ENCODE data around the gene MSTO1.

MSTO1 gene

DNA sequence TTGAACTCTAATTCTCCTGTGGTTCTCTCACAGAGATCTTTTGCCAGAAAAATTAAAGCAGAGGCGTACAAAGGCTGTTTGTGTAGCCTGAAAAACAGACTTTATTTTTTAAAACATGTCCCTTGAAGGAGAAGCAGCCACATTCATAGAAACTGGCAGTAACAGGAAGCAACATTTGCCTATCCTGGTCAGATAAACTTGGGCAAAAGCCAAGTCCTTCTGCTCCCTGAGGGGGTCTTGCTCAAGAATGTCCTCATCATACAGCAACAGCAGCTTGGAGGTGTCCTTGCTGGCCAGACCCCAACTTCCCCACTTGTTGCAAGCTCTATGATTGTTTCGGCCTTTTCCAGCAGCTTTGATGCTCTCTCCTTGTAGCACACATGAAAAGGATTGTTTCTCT lies 36.3 kb downstream of the MSTO1 start:
- Histone ChIP-seq H3K27ac (replicated peaks) (0 out of 2 replicates have a peak overlapping the region, but pooled peaks have one; percentile 16), H3K4me3 (replicated peaks; ENCODE audit: insufficient read depth, low read length) (no peak overlapping the region), H3K27me3 (ENCODE audit: insufficient read depth, poor library complexity, severe bottlenecking) (no peaks in the 10 kb centered on the region)
- no peak for TF ChIP-seq GABPA (IDR thresholded peaks at IDR 0.05; ENCODE audit: low read depth)
- TF ChIP-seq, protein P1, sequence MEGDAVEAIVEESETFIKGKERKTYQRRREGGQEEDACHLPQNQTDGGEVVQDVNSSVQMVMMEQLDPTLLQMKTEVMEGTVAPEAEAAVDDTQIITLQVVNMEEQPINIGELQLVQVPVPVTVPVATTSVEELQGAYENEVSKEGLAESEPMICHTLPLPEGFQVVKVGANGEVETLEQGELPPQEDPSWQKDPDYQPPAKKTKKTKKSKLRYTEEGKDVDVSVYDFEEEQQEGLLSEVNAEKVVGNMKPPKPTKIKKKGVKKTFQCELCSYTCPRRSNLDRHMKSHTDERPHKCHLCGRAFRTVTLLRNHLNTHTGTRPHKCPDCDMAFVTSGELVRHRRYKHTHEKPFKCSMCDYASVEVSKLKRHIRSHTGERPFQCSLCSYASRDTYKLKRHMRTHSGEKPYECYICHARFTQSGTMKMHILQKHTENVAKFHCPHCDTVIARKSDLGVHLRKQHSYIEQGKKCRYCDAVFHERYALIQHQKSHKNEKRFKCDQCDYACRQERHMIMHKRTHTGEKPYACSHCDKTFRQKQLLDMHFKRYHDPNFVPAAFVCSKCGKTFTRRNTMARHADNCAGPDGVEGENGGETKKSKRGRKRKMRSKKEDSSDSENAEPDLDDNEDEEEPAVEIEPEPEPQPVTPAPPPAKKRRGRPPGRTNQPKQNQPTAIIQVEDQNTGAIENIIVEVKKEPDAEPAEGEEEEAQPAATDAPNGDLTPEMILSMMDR (IDR thresholded peaks at IDR 0.05; ENCODE audit: insufficient read depth, low read length), result no peak
- TF ChIP-seq, protein P2, sequence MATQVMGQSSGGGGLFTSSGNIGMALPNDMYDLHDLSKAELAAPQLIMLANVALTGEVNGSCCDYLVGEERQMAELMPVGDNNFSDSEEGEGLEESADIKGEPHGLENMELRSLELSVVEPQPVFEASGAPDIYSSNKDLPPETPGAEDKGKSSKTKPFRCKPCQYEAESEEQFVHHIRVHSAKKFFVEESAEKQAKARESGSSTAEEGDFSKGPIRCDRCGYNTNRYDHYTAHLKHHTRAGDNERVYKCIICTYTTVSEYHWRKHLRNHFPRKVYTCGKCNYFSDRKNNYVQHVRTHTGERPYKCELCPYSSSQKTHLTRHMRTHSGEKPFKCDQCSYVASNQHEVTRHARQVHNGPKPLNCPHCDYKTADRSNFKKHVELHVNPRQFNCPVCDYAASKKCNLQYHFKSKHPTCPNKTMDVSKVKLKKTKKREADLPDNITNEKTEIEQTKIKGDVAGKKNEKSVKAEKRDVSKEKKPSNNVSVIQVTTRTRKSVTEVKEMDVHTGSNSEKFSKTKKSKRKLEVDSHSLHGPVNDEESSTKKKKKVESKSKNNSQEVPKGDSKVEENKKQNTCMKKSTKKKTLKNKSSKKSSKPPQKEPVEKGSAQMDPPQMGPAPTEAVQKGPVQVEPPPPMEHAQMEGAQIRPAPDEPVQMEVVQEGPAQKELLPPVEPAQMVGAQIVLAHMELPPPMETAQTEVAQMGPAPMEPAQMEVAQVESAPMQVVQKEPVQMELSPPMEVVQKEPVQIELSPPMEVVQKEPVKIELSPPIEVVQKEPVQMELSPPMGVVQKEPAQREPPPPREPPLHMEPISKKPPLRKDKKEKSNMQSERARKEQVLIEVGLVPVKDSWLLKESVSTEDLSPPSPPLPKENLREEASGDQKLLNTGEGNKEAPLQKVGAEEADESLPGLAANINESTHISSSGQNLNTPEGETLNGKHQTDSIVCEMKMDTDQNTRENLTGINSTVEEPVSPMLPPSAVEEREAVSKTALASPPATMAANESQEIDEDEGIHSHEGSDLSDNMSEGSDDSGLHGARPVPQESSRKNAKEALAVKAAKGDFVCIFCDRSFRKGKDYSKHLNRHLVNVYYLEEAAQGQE (IDR thresholded peaks at IDR 0.05; ENCODE audit: insufficient replicate concordance, low read depth), result no peak
- no peak; the same call in 1 of the 2 replicates for TF ChIP-seq POLR2AphosphoS5 (IDR thresholded peaks at IDR 0.05; ENCODE audit: low read depth)
- no peak for TF ChIP-seq SPI1 (IDR thresholded peaks at IDR 0.05; ENCODE audit: borderline replicate concordance, low read depth)
- DNase-seq (ENCODE audit: low read depth in 1 of 2, low spot score in 1 of 2), result peak; percentile 28 to 74

DNA sequence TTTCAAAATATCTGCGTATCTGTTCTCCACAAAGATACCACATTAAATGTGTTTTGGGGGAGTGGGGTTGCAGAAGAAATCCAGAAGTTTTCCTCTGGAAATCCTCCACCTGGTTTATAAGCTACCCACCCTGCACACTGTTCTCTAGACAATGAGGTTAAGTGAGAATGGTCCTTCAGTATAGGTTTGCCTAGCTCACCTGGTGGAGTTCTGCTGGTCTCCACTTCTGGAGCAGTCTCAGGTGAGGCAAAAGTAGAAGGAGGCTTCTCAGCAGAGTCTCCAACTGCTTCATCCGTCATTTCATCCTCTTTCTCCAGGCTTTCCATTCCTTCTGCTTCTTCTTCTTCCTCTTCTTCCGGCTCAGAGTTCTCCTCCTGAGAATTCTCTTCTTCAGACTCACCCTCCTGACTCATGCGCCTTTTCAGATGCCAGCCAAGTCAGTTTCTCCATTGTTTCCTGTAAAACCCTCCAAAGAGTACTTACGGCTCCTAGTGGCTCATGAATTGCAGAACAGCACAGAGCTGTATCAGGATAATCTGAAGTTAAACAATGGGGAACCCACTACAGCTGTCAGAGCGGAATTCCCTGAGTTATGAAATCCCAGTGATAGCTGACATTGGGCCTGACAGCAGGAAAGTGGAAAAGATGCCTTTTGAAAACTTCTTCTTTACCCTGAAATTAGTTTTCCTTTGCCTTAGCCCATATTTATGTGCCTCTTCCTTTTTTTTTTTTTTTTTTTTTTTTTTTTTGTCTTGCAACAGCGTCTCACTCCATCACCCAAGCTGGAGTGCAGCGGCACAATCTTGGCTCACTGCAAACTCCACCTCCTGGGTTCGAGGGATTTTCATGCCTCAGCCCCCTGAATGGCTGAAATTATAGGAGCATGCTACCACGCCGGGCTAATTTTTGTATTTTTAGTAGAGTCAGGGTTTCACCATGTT lies 38.5 kb downstream of the MSTO1 start:
- Histone ChIP-seq H3K27me3 (ENCODE audit: insufficient read depth, poor library complexity, severe bottlenecking) (no peaks in the 10 kb centered on the region), H3K27ac (replicated peaks) (no peak overlapping the region), H3K4me3 (replicated peaks; ENCODE audit: insufficient read depth, low read length) (no peak overlapping the region)
- TF ChIP-seq, protein P1 (IDR thresholded peaks at IDR 0.05; ENCODE audit: insufficient read depth, low read length), result peak; percentile 15
- no peak for TF ChIP-seq GABPA (IDR thresholded peaks at IDR 0.05; ENCODE audit: low read depth)
- DNase-seq (ENCODE audit: low read depth in 1 of 2, low spot score in 1 of 2), result peak; percentile 39 to 51

DNA sequence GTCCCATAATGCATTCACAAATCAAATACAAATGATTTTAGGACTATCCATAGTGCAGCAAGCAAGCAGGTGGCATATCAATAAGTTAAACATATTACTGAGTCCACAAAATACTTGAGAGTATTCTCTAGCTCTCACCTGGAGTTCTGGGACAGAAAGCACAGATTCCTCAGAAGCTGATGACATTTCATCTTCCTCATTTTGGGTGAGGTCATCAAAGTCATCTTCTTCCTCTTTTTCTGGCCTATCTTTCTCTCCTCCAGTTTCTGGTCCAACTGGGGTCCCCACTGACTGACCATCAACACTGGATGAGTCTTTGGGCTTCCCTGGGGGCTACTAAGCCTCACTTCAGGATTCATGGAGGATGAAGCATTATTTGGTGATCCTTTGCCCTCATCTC lies 39.7 kb downstream of the MSTO1 start:
- no peak overlapping the region for H3K4me3 ChIP-seq (replicated peaks; ENCODE audit: insufficient read depth, low read length)
- peak; percentile 61; the same call in 1 of the 2 replicates for TF ChIP-seq SPI1 (IDR thresholded peaks at IDR 0.05; ENCODE audit: borderline replicate concordance, low read depth)
- TF ChIP-seq POLR2AphosphoS5 (IDR thresholded peaks at IDR 0.05; ENCODE audit: low read depth), result no peak
- DNase-seq (ENCODE audit: low read depth in 1 of 2, low spot score in 1 of 2), result peak in 1 of 2 experiments; percentile 23
- H3K27ac ChIP-seq (replicated peaks), result no peak overlapping the region
- no peaks in the 10 kb centered on the region for H3K27me3 ChIP-seq (ENCODE audit: insufficient read depth, poor library complexity, severe bottlenecking)

DNA sequence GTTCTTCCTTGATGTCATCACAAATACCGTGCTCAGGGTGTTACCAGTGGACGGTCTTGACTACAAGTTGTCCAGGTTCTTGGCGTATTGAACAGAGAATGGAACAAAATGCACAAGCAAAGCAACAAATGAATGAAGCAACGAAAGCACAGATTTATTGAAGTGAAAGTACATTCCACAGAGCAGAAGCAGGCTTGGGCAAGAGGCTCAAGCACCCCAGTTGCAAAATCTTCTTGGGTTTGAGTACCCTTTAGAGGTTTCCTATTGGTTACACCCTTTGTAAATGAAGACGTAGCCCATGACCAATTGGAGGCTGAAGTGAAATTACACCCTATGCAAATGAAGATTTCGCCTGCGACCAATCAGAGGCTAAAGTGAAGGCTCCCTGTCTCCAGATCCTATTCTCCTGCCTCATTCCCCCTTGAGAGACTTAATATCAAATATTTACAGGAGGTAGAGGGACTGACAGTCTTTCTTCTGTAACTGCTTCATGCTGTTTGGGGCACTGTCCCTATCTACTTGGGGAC lies 40.3 kb downstream of the MSTO1 start:
- no peak overlapping the region for H3K4me3 ChIP-seq (replicated peaks; ENCODE audit: insufficient read depth, low read length)
- no peak for DNase-seq (ENCODE audit: low read depth in 1 of 2, low spot score in 1 of 2)
- no peak overlapping the region for H3K27ac ChIP-seq (replicated peaks)
- no peaks in the 10 kb centered on the region for H3K27me3 ChIP-seq (ENCODE audit: insufficient read depth, poor library complexity, severe bottlenecking)
- TF ChIP-seq SPI1 (IDR thresholded peaks at IDR 0.05; ENCODE audit: borderline replicate concordance, low read depth), result no peak
- no peak for TF ChIP-seq POLR2AphosphoS5 (IDR thresholded peaks at IDR 0.05; ENCODE audit: low read depth)
- TF ChIP-seq, protein P2 (IDR thresholded peaks at IDR 0.05; ENCODE audit: insufficient replicate concordance, low read depth), result no peak
- no peak for TF ChIP-seq GABPA (IDR thresholded peaks at IDR 0.05; ENCODE audit: low read depth)
- TF ChIP-seq, protein P1 (IDR thresholded peaks at IDR 0.05; ENCODE audit: insufficient read depth, low read length), result no peak

Measured in HL-60 (cell line).